Esophagus squamous epithelium (tissue), 5 donors: ENCODE measurements around the gene ACP6. TPM values are rescaled to one million over a fixed set of nuclear protein-coding genes. Genes with fewer than 3 reads are reported as not detected.
A peak's percentile ranks its signal among the peaks of the same experiment; 100 is the strongest.

Source experiments
- DNase-seq: peaks from one replicate; lab custom pipeline; 2025; lab: John Stamatoyannopoulos, UW
- H3K27ac ChIP-seq, 4 donors: fragments of 200-600 bp; sonication (generic); one replicate each; pipeline ENCODE4 v1.5.1; 2016 to 2019; ENCODE audit warnings: mild to moderate bottlenecking in 1 of 4
- H3K27me3 ChIP-seq, 4 donors: fragments of 200-600 bp; sonication (generic); 1 replicate in 3 of 4; 2 replicates in 1 of 4; pipeline versions ENCODE4 v1.5.1 to v1.6.0; 2017 to 2021; ENCODE audit warnings: antibody characterized with exemption in 1 of 4
- H3K36me3 ChIP-seq, 3 donors: fragments of 200-600 bp; sonication (generic); one replicate each; pipeline ENCODE4 v1.5.1; 2016 to 2019
- H3K4me1 ChIP-seq, 3 donors: fragments of 200-600 bp; sonication (generic); one replicate each; pipeline ENCODE4 v1.5.1; 2017 to 2019
- H3K4me3 ChIP-seq, 4 donors: fragments of 200-600 bp; sonication (generic); 1 replicate in 3 of 4; 2 replicates in 1 of 4; pipeline ENCODE4 v1.5.1; 2016 to 2019; ENCODE audit warnings: mild to moderate bottlenecking in 2 of 4, moderate library complexity in 1 of 4
- H3K9me3 ChIP-seq, 3 donors: fragments of 200-600 bp; sonication (generic); one replicate each; pipeline ENCODE4 v1.5.1; 2016 to 2019
- CTCF ChIP-seq, 6 experiments: fragments of 450-650 bp in 4 of 6; fragments of 200-600 bp in 2 of 6; sonication (generic) in 2 of 6; IDR thresholded peaks; one replicate each; pipeline ENCODE4 v1.5.1; 2016 to 2019; ENCODE audit warnings: antibody characterized with exemption in 6 of 6, mild to moderate bottlenecking in 4 of 6, moderate library complexity in 4 of 6
- POLR2A ChIP-seq, 4 donors: fragments of 450-650 bp; IDR thresholded peaks; one replicate each; pipeline ENCODE4 v1.6.1; 2017; ENCODE audit warnings: antibody characterized with exemption in 4 of 4, mild to moderate bottlenecking in 4 of 4, moderate library complexity in 3 of 4
- WGBS, 2 donors: methylation state at CpG; one replicate each; pipeline ENCODE4 v1.1.5; 2018; 5-methylcytosine and 5-hydroxymethylcytosine counted together
- intact Hi-C: fragments of 100-400 bp; cut with DNase I; formaldehyde crosslinking; loops from one replicate; pipeline ENCODE4 v1.15.0; 2022
- small RNA-seq, 4 donors: library from RNA; depleted of rRNA; stranded (forward); fragments of <200 nt; gene quantifications; one replicate each; pipeline ENCODE3, GENCODE V24; 2016
- total RNA-seq, 4 donors: library from RNA; depleted of rRNA; stranded (reverse); fragments of >200 nt; gene quantifications; one replicate each; pipeline ENCODE4 v1.1.0, GENCODE V29; 2016
- donor health status: DM: yes; HTN: yes; CAD: no.

Gene ACP6
- total RNA-seq, 4 donors from 2014 or later, result 3.5 to 12.4 (median 8.4) TPM

GRCh38 chr1:147599362-147600118 is 70.8 kb downstream of the ACP6 start:
- Histone ChIP-seq H3K36me3 (no peaks in the 10 kb centered on the region), H3K9me3 (no peaks in the 10 kb centered on the region), H3K27me3 (no peaks in the 10 kb centered on the region), H3K27ac (peak overlapping the region; percentile 84 to 93 (median 92)), H3K4me3 (peak overlapping the region; percentile 73 to 87 (median 81)), H3K4me1 (peaks cover 6 to 20% (median 11%) of the 10 kb centered on the region in 3 donors)
- peak in 1 of 6 experiments; percentile 5 for TF ChIP-seq CTCF (IDR thresholded peaks at IDR 0.05)
- TF ChIP-seq POLR2A (IDR thresholded peaks at IDR 0.05), result peak in 3 of 4 donors; percentile 50 to 65 (median 64)
- DNase-seq, result peak; percentile 88
- intact Hi-C loops, result loop anchor here (5.0 kb wide), 1 partner anchor 57 kb away; the partner anchor contains the start of gene BCL9
- WGBS, 2 donors, result 0% methylated on average over 1 to 3 of the region's 80 CpGs

- intact Hi-C loops, result loop anchor here (5.0 kb wide), 1 partner anchor 56 kb away; the partner anchor contains the start of gene BCL9
- WGBS, 2 donors, result 7 to 8% methylated on average over 4 to 9 of the region's 30 CpGs
- H3K36me3 ChIP-seq, result no peaks in the 10 kb centered on the region
- H3K27me3 ChIP-seq, result no peaks in the 10 kb centered on the region
- no peak for TF ChIP-seq CTCF (IDR thresholded peaks at IDR 0.05)
- H3K9me3 ChIP-seq, result no peaks in the 10 kb centered on the region
- peaks cover 6 to 20% (median 11%) of the 10 kb centered on the region in 3 donors for H3K4me1 ChIP-seq
- peak overlapping the region; percentile 84 to 93 (median 92) for H3K27ac ChIP-seq
- peak; percentile 25 for DNase-seq
- H3K4me3 ChIP-seq, result peak overlapping the region; percentile 73 to 87 (median 81)
Observed at GRCh38 chr1:147598621-147599361, 71.5 kb downstream of the ACP6 start.

GRCh38 chr1:147597010-147597409 is 73.3 kb downstream of the ACP6 start:
- no peak for DNase-seq
- Histone ChIP-seq H3K27ac (no peak overlapping the region), H3K36me3 (no peaks in the 10 kb centered on the region), H3K27me3 (no peaks in the 10 kb centered on the region), H3K9me3 (no peaks in the 10 kb centered on the region), H3K4me3 (no peak overlapping the region), H3K4me1 (peaks cover 6 to 20% (median 11%) of the 10 kb centered on the region in 3 donors)
- TF ChIP-seq CTCF (IDR thresholded peaks at IDR 0.05), result no peak
- no peak for TF ChIP-seq POLR2A (IDR thresholded peaks at IDR 0.05)
- intact Hi-C loops, result loop anchor here (5.0 kb wide), 1 partner anchor 55 kb away; the partner anchor contains the start of gene BCL9
- WGBS, 2 donors, result 64 to 85% methylated on average over 1 of the region's 1 CpG

Small RNAs within 50 kb of the gene (small RNA-seq; reads per million reads assigned to genes)
- gene RN7SL261P, result 0 reads per million in 4 donors

Other genes with a start within 250 kb of the ACP6 start
- gene BCL9, start 129.0 kb downstream of the ACP6 start, total RNA-seq, result 10 to 100 TPM in 2 of 4 donors, 1 to 10 TPM in 2; 5.0 to 15.4 (median 8.9) TPM
- gene GJA5, start 90.1 kb upstream of the ACP6 start, total RNA-seq, result 1 to 10 TPM in 2 of 4 donors, under 1 TPM in 2; 0.38 to 5.7 (median 3.2) TPM
- not detected for gene GJA8, start 232.3 kb upstream of the ACP6 start, total RNA-seq